OCI-LY1 (cell line): ENCODE data around the gene MMP12.

Source experiments
- H2AFZ ChIP-seq: fragments of 200-600 bp; sonication (generic), shearing (Covaris generic); 2 replicates; pipeline ENCODE4 v1.6.0; 2014; ENCODE audit warnings: antibody characterized with exemption, mild to moderate bottlenecking, low read length
- H3F3A ChIP-seq: fragments of 200-600 bp; sonication (generic), shearing (Covaris generic); 2 replicates; pipeline ENCODE4 v1.6.0; 2014; ENCODE audit warnings: mild to moderate bottlenecking, antibody characterized with exemption, low read length, moderate library complexity; ENCODE audit not compliant: insufficient read depth
- H3K27ac ChIP-seq: fragments of 200-600 bp; sonication (generic); 2 replicates; pipeline ENCODE4 v1.5.1; 2014; ENCODE audit warnings: low read length, mixed run types, mild to moderate bottlenecking, low read depth; ENCODE audit not compliant: poor library complexity, severe bottlenecking
- H3K27me3 ChIP-seq: fragments of 200-600 bp; sonication (generic); 2 replicates; pipeline ENCODE4 v1.6.0; 2014; ENCODE audit warnings: antibody characterized with exemption, mild to moderate bottlenecking, low read length, moderate library complexity; ENCODE audit not compliant: insufficient read depth
- H3K36me3 ChIP-seq: fragments of 200-600 bp; sonication (generic); 2 replicates; pipeline ENCODE4 v1.6.1; 2014; ENCODE audit warnings: mild to moderate bottlenecking, antibody characterized with exemption, low read length, moderate library complexity, mixed read lengths; ENCODE audit not compliant: insufficient read depth
- H3K4me1 ChIP-seq: fragments of 200-600 bp; sonication (generic); 2 replicates; pipeline ENCODE4 v1.5.1; 2014; ENCODE audit warnings: mild to moderate bottlenecking, low read length, moderate library complexity; ENCODE audit not compliant: insufficient read depth, severe bottlenecking
- H3K4me2 ChIP-seq: fragments of 200-600 bp; sonication (generic), shearing (Covaris generic); 2 replicates; pipeline ENCODE4 v1.6.1; 2014; ENCODE audit warnings: low read length
- H3K4me3 ChIP-seq: fragments of 200-600 bp; sonication (generic); 2 replicates; pipeline ENCODE4 v1.5.1; 2014; ENCODE audit warnings: low read length, low read depth, mild to moderate bottlenecking, mixed read lengths; ENCODE audit not compliant: poor library complexity, severe bottlenecking
- H3K79me2 ChIP-seq: fragments of 200-600 bp; shearing (Covaris generic); 2 replicates; pipeline ENCODE4 v1.6.1; 2016; ENCODE audit warnings: mixed run types, low read length, mixed read lengths; ENCODE audit not compliant: insufficient read depth
- H3K9ac ChIP-seq: fragments of 200-600 bp; sonication (generic), shearing (Covaris generic); 2 replicates; pipeline ENCODE4 v1.6.1; 2014; ENCODE audit warnings: mild to moderate bottlenecking, low read length, mixed read lengths
- H3K9me2 ChIP-seq: fragments of 200-600 bp; sonication (generic), shearing (Covaris generic); 2 replicates; pipeline ENCODE4 v1.6.1; 2014; ENCODE audit warnings: low read depth, mild to moderate bottlenecking, low read length, mixed read lengths
- H3K9me3 ChIP-seq: fragments of 200-600 bp; shearing (Covaris generic); 2 replicates; pipeline ENCODE4 v1.6.1; 2014; ENCODE audit warnings: low read length, mixed read lengths
- H4K20me1 ChIP-seq: fragments of 200-600 bp; sonication (generic), shearing (Covaris generic); 2 replicates; pipeline ENCODE4 v1.6.0; 2016; ENCODE audit warnings: mild to moderate bottlenecking, low read length; ENCODE audit not compliant: insufficient read depth
- EZH2 ChIP-seq: fragments of 200-600 bp; sonication (generic), shearing (Covaris generic); IDR thresholded peaks from 2 replicates; pipeline ENCODE4 v1.8.0; 2017; ENCODE audit warnings: borderline replicate concordance, mixed run types, mild to moderate bottlenecking, antibody characterized with exemption, low read length, moderate library complexity, mixed read lengths
- TF ChIP-seq, protein P1 (sequence below): fragments of 200-600 bp; sonication (generic), shearing (Covaris generic); IDR thresholded peaks from 2 replicates; pipeline ENCODE4 v1.5.1; 2017; ENCODE audit warnings: mild to moderate bottlenecking, antibody characterized with exemption, low read length, moderate library complexity, mixed read lengths

The MMP12 gene

DNA sequence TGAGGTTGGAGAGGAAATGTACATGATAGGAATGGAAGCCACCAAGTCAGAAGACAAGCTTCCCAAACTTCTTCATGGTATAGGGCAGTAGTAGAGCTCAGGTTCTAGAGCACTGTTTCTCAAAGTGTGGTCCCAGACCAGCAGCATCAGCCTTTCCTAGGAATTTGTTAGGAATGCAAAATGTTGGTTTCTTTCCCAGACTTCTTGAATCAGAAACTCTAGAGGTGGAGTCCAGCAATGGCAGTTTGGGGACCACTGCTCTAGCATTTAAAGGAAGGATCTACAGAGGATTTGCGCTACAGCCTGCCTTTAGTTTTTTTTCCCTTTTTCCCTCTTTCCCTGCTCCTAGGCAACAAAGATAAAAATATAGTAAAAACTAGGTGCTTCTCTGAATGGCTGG, 17.0 kb upstream of the MMP12 start:
- Histone ChIP-seq H3K9ac (no peak overlapping the region), H3K79me2 (no peaks in the 10 kb centered on the region), H3K4me2 (no peak overlapping the region), H3K9me3 (no peaks in the 10 kb centered on the region), H4K20me1 (no peaks in the 10 kb centered on the region), H3K4me1 (no peaks in the 10 kb centered on the region), H3K27me3 (no peaks in the 10 kb centered on the region), H3K36me3 (no peaks in the 10 kb centered on the region), H2AFZ (no peak overlapping the region), H3K4me3 (no peak overlapping the region), H3K27ac (no peak overlapping the region), H3K9me2 (no peaks in the 10 kb centered on the region), H3F3A (no peaks in the 10 kb centered on the region)
- TF ChIP-seq, protein P1, sequence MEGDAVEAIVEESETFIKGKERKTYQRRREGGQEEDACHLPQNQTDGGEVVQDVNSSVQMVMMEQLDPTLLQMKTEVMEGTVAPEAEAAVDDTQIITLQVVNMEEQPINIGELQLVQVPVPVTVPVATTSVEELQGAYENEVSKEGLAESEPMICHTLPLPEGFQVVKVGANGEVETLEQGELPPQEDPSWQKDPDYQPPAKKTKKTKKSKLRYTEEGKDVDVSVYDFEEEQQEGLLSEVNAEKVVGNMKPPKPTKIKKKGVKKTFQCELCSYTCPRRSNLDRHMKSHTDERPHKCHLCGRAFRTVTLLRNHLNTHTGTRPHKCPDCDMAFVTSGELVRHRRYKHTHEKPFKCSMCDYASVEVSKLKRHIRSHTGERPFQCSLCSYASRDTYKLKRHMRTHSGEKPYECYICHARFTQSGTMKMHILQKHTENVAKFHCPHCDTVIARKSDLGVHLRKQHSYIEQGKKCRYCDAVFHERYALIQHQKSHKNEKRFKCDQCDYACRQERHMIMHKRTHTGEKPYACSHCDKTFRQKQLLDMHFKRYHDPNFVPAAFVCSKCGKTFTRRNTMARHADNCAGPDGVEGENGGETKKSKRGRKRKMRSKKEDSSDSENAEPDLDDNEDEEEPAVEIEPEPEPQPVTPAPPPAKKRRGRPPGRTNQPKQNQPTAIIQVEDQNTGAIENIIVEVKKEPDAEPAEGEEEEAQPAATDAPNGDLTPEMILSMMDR, result no peak
- TF ChIP-seq EZH2, result no peak

DNA sequence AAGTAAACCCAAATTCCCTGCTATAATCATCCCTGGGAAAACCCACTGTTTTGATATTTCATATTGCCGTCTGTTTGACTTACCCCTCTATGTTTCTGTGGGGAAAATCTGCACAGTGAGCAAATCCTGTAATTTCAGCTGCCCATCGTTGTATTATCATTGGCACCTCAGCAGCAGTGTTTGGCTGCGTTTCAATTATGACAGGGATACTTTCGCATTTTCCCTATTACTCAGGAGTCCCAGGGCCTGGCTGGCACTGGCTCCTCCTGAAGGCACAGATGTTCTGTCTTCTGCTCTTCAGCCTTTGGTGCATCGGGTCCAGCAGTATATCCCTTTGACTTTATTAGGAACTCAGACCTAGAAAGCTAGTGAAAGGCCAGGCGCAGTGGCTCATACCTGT, 12.2 kb upstream of the MMP12 start:
- Histone ChIP-seq H3K36me3 (no peaks in the 10 kb centered on the region), H3K27me3 (no peaks in the 10 kb centered on the region), H3K9me3 (no peaks in the 10 kb centered on the region), H3K4me3 (no peak overlapping the region), H4K20me1 (no peaks in the 10 kb centered on the region), H3K9me2 (no peaks in the 10 kb centered on the region), H3K79me2 (no peaks in the 10 kb centered on the region), H3K27ac (no peak overlapping the region), H3K4me1 (no peaks in the 10 kb centered on the region), H2AFZ (no peak overlapping the region), H3F3A (no peaks in the 10 kb centered on the region), H3K4me2 (no peak overlapping the region), H3K9ac (no peak overlapping the region)
- TF ChIP-seq, protein P1, result no peak
- TF ChIP-seq EZH2, result no peak

DNA sequence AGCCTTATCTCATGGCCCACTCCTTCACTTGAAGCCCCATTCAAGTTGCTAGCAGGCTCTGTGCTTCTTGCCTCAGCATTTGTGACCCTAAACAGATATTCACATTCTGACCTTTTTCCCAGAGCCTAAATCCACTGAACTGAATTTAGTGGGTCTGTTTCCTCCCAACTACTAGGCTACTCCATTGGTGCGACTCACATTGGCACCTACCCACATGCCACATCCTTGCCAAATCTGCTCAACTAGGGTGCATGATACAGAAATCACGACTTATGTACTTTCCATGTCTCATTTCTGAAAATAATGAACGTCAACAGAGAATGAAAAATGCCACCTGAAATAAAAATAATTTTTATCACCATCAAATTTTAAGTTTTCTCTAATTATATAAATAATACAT, 8.4 kb upstream of the MMP12 start:
- TF ChIP-seq EZH2, result no peak
- TF ChIP-seq, protein P1, result no peak
- Histone ChIP-seq H3F3A (no peaks in the 10 kb centered on the region), H3K27ac (no peak overlapping the region), H3K4me3 (no peak overlapping the region), H3K27me3 (no peaks in the 10 kb centered on the region), H4K20me1 (no peaks in the 10 kb centered on the region), H3K36me3 (no peaks in the 10 kb centered on the region), H2AFZ (no peak overlapping the region), H3K9me2 (no peaks in the 10 kb centered on the region), H3K79me2 (no peaks in the 10 kb centered on the region), H3K4me1 (no peaks in the 10 kb centered on the region), H3K9ac (no peak overlapping the region), H3K9me3 (no peaks in the 10 kb centered on the region), H3K4me2 (no peak overlapping the region)
